ENCODE measurements around the gene PRKD1. TPM values are rescaled to one million over a fixed set of nuclear protein-coding genes. Genes with fewer than 3 reads are reported as not detected.

Gene PRKD1
- total RNA-seq, 1 donor from 2014 or later, result 16.0 TPM

DNA sequence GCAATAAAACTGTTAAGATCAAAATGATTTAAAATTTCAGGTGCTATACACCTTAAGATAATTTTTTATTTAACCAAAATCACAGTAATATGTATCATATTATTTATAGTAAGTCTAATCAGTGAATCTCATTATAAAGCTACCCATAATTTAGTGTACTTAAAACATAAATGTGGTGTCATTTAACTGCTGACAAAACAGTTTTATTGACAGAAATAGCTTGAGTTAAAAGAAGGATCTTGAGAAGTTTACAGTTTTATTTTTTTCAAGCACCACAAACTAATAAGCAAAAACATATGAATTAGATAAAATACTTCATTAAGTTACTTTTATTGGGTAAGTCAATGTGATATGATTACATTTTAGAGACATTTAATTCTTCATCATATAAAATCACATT lies 400.4 kb downstream of the PRKD1 start:
- no peak for DNase-seq (ENCODE audit: low read depth)
